Omental fat pad (tissue), 4 donors: Measurements from ENCODE around the gene ROBO3. TPM values are rescaled to one million over a fixed set of nuclear protein-coding genes. Genes with fewer than 3 reads are reported as not detected.
A peak's percentile ranks its signal among the peaks of the same experiment; 100 is the strongest.

Source experiments
- ATAC-seq: fragments of 150-250 bp; one replicate; pipeline ENCODE4 v1.9.1; 2016; ENCODE audit warnings: mild to moderate bottlenecking, moderate library complexity; ENCODE audit not compliant: low FRiP score
- DNase-seq: peaks from one replicate; pipeline ENCODE4 v3.0.0-alpha.2; 2019; ENCODE audit warnings: low spot score
- total RNA-seq, 4 donors: library from RNA; depleted of rRNA; stranded (reverse); fragments of >200 nt; gene quantifications; one replicate each; pipeline ENCODE4 v1.1.0, GENCODE V29; 2016
- TF ChIP-seq, protein P1 (sequence below), 3 donors: fragments of 450-650 bp; IDR thresholded peaks; one replicate each; pipeline ENCODE4 v1.5.1; 2016 to 2017; ENCODE audit warnings: antibody characterized with exemption in 3 of 3, mild to moderate bottlenecking in 3 of 3, moderate library complexity in 2 of 3

ROBO3 gene
- total RNA-seq, 4 donors from 2014 or later: 24.5 to 71.5 (median 27.9) TPM

DNA sequence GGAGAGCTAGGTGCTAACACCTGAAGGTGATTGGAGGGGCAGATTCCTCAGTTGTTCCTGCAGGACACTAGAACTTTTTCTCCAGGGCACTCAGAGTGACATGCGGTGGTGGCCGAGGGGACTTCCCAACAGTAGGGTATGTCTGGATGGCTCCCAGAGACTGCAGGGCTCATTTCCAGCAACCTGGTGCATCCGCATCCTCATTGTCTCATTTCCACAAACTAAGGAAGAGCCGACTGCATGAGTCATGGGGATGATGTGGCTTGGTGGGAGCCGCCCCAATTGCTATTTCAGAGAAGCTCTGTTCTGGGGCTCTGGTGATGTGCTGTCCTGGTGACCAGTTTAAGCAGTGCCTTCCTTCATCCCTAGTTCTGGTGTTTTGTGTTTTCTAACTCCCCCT, 35.2 kb downstream of the ROBO3 start:
- DNase-seq (no peak), ATAC-seq (peak; percentile 58)
- TF ChIP-seq, protein P1, sequence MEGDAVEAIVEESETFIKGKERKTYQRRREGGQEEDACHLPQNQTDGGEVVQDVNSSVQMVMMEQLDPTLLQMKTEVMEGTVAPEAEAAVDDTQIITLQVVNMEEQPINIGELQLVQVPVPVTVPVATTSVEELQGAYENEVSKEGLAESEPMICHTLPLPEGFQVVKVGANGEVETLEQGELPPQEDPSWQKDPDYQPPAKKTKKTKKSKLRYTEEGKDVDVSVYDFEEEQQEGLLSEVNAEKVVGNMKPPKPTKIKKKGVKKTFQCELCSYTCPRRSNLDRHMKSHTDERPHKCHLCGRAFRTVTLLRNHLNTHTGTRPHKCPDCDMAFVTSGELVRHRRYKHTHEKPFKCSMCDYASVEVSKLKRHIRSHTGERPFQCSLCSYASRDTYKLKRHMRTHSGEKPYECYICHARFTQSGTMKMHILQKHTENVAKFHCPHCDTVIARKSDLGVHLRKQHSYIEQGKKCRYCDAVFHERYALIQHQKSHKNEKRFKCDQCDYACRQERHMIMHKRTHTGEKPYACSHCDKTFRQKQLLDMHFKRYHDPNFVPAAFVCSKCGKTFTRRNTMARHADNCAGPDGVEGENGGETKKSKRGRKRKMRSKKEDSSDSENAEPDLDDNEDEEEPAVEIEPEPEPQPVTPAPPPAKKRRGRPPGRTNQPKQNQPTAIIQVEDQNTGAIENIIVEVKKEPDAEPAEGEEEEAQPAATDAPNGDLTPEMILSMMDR (IDR thresholded peaks at IDR 0.05): no peak

DNA sequence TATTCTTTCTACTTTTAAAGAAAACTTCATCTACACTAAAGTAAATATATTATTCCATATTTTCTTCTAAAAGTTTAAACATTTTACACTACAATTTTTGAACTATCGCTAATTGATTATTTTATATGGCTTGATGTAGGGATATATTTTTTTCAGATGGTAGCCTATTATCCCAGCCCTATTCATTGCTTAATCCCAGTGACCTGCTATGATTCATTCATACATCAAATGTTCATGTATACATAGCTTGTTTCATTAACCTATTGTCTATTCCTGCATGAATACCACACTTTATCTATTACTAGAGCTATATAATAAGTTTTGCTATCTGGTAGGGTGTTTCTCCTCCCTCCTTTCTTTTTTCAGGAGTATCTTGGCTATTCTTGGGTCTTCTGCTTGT, 37.4 kb downstream of the ROBO3 start:
- ATAC-seq: no peak
- TF ChIP-seq, protein P1 (IDR thresholded peaks at IDR 0.05): no peak

DNA sequence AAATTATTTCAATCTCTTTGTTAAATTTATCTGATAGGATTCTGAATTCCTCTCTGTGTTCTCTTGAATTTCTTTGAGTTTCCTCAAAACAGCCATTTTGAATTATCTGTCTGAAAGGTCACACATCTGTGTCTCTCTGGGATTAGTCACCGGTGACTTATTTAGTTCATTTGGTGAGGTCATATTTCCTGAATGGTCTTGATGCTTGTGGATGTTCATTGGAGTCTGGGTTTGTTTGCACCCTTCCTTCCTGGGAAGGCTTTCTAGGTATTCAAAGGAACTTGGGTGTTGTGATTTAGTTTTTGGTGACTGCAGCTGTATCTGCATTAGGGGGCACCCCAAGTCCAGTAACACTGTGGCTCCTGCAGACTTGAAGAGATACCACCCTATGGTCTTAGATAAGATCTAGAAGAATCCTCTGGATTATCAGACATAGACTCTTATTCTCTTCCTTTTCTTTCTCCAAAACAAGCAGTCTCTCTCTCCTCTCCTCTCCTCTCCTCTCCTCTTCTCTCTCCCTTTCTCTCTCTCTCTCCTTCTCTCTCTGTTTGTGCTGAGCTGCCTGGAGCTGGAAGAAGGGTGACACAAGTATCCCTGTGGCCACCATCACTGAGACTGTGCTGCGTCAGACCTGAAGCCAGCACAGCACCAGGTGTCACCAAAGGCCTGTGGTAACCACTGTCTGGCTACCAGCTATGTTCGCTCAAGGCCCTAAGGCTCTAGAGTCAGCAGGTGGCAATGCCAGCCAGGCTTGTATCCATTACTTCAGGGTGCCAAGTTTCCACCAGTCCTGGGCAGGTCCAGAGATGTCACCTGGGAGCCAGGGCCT, 50.5 kb downstream of the ROBO3 start:
- ATAC-seq: no peak
- DNase-seq: no peak
- TF ChIP-seq, protein P1 (IDR thresholded peaks at IDR 0.05): no peak

More for the DNA sequence above, 37.4 kb downstream of the ROBO3 start:
- no peak for DNase-seq

DNA sequence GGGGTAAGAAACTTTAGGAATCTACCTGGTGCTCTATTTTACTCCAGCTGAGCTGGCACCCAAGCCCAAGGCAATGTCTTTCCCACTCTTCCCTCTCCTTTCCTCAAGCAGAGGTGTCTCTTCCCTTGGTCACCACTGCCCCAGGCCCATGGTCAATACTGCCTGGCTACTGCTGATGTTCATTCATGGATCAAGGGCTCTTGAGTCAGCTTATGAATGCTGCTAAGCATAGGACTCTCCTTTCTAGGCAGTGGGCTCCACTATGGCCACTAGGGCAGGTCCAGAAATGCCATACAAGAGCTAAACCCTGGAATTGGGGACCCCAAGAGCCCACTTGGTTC, 51.1 kb downstream of the ROBO3 start:
- TF ChIP-seq, protein P1 (IDR thresholded peaks at IDR 0.05): no peak
- no peak for DNase-seq
- no peak for ATAC-seq

DNA sequence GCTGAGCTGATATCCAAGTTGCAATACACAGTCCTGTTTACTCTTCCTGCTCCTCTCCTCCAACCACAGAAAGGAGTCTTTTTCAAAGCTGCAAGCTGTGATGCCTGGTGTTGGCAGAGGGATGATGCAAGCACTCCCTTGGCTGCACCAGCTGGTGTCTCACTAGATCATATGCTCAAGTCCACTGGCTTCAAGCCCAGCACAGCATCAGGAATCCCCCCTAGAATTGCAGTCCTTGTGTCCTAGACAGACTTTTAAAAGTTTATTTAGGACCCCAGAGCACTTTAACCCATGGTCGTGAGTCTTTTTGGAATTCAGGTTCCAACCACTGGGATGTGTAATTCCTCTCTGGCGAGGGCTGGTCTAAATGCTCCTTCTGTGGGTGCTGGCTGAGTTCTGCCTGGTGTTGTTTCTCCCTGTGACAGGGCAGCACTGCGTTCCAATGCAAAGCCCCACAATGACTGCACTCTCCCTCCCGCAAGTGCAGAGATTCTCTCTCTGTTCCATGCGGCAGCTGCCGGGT, 51.9 kb downstream of the ROBO3 start:
- no peak for ATAC-seq
- no peak for DNase-seq
- TF ChIP-seq, protein P1 (IDR thresholded peaks at IDR 0.05): no peak

DNA sequence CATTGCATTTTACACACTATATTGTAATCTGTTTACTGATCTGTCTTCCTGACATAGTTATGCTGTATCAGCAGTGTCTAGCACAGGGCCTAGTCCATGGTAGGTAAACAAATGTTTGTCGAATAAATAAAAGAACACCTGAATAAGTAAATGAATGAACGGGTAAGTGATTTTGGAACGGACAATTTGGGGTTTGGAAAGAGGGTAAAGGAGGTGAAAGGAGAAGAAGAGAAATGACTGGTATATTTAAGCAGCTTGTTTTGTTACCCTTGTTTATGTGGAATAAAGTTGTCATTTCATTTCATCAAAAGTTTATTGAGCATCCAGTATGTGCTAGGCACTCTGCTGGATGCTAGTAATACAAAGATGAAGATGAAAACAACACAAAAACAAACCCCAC, 53.7 kb downstream of the ROBO3 start, which contains the start of gene HEPN1:
TSS of gene HEPN1 (plus strand) at position 301 of the 400 bp plus-strand sequence.
- TF ChIP-seq, protein P1 (IDR thresholded peaks at IDR 0.05): no peak
- ATAC-seq (no peak), DNase-seq (no peak)

DNA sequence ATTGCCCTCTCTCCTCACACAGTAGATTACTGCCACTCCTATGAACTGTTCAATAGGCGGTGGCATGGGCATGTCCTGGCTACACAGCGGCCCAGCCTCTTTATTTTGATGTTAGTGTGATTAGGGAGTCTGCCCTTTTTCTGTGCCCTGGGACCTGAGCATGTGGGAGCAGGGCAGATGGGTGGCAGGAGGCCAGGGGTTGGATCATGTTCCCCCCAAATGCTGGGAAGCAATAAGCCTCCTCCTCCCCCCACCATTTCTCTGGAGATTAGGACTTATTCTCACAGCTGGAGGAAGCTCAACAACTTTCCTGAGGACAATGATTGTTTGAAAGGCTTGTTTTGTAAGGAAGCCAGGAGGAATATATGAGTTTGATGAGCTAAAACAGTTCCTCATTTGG, 54.7 kb downstream of the ROBO3 start:
- ATAC-seq (no peak), DNase-seq (no peak)
- TF ChIP-seq, protein P1 (IDR thresholded peaks at IDR 0.05): no peak
